ENCODE results near the gene HMGB2.

GRCh38 chr4:173365359-173365996, 31.3 kb upstream of the HMGB2 start:
- TF ChIP-seq TCF7L2 (IDR thresholded peaks at IDR 0.05; ENCODE audit: low read depth, low read length): no peak
- no peak for TF ChIP-seq CTCF (IDR thresholded peaks at IDR 0.05)

Measured in Panc1 (cell line).